VCaP (cell line): Measurements from ENCODE around the gene SEC16A.

Experiments
- H3K27ac ChIP-seq: fragments of 450-650 bp; 2 replicates; pipeline ENCODE4 v1.5.1; 2017
- TF ChIP-seq, protein P1 (sequence below): fragments of 450-650 bp; conservative IDR thresholded peaks from 2 replicates; pipeline ENCODE4 v1.5.1; 2017; ENCODE audit warnings: mild to moderate bottlenecking, moderate library complexity

Gene SEC16A

DNA sequence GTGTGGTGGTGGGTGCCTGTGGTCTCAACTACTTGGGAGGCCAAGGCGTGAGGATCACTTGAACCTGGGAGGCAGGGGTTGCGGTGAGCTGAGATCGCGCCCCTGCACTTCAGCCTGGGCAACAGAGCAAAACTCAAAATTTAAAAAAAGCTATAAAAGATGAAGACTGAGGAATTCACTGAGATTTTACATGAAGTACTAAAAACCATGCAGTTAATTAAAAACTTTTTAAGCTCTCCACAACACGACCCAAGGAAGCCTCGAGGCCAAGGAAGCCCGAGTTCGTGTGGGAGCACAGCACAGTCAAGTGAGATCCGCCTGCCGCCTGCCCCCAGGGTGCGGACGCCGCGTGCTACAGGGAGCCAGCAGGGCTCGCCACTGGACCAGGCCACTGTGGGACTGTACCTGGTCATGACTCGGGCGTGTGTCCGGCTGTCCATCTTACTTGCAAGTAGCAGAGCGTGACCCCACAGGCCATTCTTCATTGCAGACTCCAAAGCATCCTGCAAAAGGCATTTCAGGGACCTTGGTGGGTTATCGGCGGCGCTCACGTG lies 22.0 kb downstream of the SEC16A start:
- H3K27ac ChIP-seq = no peak overlapping the region
- TF ChIP-seq, protein P1, sequence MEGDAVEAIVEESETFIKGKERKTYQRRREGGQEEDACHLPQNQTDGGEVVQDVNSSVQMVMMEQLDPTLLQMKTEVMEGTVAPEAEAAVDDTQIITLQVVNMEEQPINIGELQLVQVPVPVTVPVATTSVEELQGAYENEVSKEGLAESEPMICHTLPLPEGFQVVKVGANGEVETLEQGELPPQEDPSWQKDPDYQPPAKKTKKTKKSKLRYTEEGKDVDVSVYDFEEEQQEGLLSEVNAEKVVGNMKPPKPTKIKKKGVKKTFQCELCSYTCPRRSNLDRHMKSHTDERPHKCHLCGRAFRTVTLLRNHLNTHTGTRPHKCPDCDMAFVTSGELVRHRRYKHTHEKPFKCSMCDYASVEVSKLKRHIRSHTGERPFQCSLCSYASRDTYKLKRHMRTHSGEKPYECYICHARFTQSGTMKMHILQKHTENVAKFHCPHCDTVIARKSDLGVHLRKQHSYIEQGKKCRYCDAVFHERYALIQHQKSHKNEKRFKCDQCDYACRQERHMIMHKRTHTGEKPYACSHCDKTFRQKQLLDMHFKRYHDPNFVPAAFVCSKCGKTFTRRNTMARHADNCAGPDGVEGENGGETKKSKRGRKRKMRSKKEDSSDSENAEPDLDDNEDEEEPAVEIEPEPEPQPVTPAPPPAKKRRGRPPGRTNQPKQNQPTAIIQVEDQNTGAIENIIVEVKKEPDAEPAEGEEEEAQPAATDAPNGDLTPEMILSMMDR = no peak

DNA sequence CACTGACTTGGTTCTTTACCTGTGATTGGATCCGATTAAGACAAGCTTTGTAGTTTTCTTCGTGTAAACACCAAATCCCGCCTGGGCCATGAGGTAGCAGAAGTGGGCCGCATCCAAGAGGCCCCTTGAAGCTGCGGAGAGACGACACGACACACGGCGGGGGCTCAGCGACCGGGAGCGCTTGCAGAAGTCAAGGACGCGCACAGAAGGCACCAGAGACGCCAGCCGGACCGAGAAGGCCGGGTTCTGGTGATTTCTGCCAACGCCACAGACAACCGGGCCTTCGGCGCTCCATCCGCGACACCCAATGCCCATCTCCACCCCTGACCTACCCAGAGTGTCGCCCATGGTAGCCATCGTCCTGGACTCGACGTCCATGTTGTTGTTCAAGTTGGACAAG lies 23.4 kb downstream of the SEC16A start:
- no peak overlapping the region for H3K27ac ChIP-seq

DNA sequence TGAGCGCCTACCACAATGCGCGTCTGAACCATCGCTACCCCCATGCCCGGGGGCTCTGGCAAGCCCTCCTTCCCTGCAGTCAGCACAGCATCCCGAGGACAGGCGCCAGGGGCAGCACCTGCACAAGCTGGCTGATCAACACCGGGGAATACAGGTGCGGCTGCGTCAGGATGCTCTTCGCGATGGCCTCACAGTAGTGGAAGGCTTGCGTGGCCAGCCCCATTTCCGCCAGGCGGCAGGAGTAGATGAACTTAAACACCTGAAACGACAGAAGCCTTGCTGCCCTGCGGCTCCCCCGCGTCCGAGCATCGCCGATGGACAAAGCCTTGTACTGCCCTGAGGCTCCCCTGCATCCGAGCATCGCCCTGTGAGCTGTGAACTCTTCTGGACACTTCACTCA lies 25.5 kb downstream of the SEC16A start:
- H3K27ac ChIP-seq = no peak overlapping the region
- TF ChIP-seq, protein P1 = no peak

More for the DNA sequence above, 23.4 kb downstream of the SEC16A start:
- TF ChIP-seq, protein P1 = no peak

DNA sequence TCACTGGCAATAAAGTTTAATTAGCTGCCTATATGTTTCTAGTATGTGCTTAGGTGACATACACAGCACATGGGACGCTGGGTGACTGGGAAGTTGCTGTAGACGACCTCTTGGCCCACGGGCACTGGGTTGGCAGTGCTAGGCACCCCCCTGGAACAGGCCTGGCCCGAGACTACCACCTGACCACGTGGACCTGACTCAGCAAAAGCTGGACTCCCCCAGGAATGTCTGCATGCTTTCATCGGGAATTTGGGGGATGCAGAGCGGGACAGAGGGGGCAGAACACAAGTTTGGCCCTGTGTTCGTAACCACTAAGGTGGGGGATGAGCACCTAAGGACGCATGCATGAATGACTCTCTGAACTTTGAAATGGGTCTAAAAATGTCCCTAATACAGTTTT lies 26.6 kb downstream of the SEC16A start:
- TF ChIP-seq, protein P1 = no peak
- no peak overlapping the region for H3K27ac ChIP-seq

DNA sequence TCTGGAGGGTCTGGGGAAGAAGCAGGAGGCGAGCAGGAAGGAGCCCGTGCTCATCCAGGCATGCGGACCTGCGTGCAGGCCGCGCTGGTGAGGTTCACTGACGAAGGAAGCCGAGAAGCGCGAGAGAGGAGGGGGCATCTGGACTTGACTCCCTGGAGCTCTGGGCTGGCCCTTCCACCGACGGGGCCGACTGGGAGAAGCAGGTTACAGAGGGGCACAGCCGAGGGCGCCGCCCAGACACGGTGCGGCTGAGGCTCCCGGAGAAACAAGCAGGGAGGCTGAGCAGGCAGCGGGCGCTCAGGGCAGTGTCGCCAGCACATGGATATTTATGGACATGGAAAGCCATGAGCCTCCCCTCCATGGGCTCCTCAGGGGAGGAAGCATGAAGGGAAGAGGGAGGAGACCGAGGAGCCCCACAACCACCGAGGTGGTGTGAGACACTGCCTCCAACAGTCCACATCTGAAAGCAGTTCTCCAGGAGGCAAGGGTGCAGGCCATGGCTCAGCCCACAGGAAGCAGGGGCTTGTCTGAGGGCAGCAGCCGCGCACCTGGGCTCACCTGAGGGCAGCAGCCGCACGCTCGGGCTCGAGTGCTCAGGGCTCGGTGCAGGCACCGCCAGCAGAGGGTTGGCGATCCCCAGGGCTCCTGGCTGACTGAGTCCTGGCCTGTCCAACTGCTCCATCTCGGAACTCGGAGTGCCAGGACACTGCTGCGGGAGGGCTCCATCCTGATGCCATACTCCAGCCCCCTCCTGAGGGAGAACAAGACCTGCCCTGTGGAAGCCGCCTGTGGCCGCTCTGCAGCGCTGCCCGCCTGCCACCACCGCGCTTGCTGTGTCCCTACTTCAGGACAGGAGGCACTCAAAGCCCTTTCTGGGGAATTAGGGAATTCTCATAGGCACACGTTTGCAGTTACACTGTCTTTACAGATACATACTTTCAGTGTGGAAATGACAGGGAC lies 27.5 kb downstream of the SEC16A start:
- TF ChIP-seq, protein P1 = no peak
- no peak overlapping the region for H3K27ac ChIP-seq

DNA sequence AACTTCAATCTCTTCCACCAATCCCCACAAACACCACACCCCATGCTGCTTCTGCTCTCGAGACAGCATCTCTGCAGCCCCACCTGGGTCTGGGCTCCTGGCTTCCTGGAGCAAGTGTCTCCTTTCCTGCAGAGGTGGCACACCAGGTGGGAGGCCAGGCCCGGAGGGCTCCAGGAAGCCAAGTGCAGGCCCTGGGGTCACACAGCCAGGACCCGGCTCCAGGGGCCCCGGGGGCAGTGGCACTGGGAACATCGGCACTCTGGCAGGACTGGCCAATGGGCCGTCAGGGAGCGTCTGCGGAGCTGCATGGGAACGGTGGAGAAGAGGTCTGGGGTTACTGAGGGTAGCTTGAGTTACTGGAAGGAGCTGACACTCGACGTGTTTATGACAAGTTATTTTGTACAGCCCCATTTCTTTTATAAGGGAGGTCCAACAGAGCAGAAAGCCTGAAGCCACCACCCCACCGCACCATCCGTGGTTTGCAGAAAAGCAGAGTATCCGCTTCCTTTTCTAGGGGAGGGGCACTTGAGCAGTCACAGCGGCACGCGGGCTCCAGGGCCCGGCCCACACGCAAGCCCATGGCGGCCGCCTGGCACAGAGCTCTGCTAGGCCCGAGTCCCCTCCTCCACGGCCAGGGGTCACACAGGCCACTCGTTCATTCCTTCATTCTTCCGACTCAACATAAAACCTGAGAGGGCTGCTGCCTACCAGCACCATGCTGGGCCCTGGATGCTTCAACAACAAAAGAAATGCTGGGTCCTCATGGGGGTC lies 28.6 kb downstream of the SEC16A start:
- no peak overlapping the region for H3K27ac ChIP-seq
- TF ChIP-seq, protein P1 = no peak

DNA sequence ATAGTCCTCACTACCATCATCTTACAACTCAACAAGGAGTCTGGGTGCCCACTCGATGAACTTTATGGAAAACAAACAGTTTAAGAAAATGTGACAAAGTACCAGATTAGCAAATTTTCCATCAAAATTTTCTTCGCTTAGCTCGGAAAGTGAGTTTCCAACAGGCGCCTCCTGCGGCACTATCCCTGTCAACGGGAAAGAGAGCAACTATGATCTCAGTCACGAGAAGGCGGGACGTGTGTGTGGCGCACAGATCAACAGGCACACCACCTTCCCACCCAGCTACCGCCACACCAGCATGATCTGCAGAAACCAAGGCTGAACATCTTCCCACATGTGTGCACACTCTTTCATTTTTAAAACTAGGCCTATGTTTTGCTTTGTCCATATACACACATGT lies 29.5 kb downstream of the SEC16A start:
- TF ChIP-seq, protein P1 = no peak
- no peak overlapping the region for H3K27ac ChIP-seq
